GM18517 (cell line): ENCODE results near the gene EHD1.

Source experiments
- ATAC-seq: cut with Tn5 transposase; IDR thresholded peaks from one replicate; pipeline ENCODE4 v1.9.1; 2021; ENCODE audit warnings: mild to moderate bottlenecking, moderate library complexity; ENCODE audit not compliant: unreplicated experiment

Gene EHD1

DNA sequence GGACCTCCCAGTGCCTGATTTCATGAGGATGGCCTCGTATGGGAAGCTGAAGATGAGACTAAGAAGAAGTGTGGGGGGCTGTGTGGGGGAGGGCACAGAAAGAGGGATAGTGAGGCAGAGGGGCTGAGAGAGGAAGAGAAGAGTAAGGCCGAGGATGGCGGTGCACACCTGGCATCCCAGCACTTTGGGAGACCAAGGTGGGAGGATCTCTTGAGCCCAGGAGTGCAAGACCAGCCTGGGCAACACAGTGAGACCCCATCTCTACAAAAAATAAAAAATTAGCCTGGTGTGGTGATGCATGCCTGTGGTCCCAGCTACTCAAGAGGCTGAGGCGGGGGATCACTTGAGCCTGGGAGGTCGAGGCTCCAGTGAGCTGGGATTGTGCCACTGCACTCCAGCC lies 13.5 kb upstream of the EHD1 start:
- no peak for ATAC-seq

DNA sequence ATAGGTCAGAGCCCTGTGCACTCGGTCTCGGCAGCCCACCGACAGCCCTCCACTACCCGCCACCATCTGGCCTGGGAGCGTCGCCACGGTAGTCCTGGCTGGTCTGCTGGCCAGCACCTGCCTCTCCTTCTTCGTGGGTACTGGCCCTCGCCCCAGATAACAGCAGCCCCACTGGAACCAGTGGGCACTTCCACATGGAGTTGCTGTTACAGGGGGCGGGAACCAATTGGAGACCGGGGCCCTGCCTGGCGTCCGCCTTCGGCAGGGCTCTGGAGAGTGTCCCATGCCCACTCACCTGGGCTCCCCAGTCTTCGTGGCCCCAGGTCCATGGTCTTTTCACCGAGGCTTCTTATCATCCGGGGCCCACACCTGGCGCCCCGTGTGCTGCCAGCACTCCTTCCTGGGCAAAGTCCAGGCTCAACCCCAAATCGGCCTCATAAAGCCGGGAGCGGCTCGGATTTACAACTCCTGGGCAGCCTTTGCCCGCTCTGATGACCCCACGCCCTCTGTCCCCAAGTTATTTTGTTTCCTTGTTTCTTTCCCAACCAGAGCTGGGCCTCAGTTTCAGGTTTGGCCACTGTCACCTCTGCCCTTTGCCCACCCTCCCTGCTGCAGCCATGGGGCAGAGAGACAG lies 12.9 kb upstream of the EHD1 start:
- ATAC-seq: no peak

- ATAC-seq: no peak
These were observed 12.1 kb upstream of the EHD1 start for GRCh38 chr11:64890522-64890939.

GRCh38 chr11:64888729-64889511 lies 10.5 kb upstream of the EHD1 start:
- ATAC-seq: no peak

GRCh38 chr11:64888406-64888728 lies 9.9 kb upstream of the EHD1 start:
- no peak for ATAC-seq

GRCh38 chr11:64887757-64888405 lies 9.5 kb upstream of the EHD1 start:
- ATAC-seq: no peak

GRCh38 chr11:64887234-64887756 lies 8.9 kb upstream of the EHD1 start:
- no peak for ATAC-seq

DNA sequence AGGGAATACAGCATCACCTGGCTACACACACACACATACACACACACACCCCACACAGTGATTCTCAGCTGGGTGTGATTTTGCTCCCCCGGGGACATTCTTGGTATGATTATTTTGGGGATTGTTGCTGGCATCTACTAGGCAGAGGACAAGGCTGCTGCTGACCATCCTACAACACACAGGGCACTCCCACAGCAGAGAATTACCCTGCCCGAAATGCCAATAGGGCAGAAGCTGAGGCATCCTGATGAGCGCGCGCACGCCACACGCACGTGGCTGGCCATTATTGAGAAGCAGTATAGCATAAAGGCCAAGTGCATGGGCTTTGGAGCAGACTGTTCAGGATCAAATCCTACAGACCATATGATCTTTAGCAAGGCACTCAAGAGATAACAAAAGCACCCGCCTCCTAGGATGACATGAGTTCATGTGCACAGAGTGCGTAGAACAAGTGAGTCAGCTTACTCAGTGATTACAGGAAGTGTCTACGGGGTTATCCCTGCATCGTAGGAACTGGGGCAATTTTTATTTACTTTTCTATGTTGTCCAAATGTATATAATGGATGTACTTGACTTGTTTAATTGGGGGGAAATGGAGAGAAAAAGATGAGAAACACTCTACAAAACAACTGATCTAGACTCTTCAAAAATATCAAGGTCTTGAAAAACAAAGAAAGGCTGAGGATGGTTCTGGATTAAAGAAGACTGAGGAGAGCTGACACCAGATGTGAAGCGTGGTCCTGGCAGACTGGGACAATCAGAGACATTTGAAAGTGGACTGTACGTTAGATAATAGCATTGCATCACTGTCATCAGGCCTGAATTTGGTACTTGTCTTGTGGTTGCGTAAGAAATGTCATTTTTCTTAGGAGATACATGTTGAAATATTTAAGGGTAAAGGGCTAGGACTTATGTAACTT lies 7.2 kb upstream of the EHD1 start:
- ATAC-seq: no peak

- ATAC-seq: no peak
These were observed 5.6 kb upstream of the EHD1 start for GRCh38 chr11:64884019-64884418.

DNA sequence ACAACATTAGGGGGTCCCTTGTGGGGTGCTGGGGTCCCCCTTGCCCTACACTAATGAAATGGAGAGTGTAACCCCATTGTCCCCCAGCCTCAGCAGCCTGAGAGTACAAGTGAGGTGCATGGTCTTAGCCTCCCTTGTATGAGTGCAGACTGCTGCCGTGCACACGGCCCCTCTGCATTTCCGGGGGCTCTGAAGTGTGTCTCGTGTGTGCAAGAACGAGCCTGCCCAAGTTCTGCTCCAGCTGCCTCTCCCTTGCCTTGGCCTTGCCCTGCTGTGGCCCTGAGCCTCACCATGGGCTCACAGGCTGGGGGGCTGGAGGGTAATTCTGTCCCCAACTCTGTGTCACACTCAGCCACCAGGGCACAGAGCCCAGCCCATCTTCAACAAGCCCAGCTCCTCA lies 5.2 kb upstream of the EHD1 start:
- ATAC-seq: no peak

DNA sequence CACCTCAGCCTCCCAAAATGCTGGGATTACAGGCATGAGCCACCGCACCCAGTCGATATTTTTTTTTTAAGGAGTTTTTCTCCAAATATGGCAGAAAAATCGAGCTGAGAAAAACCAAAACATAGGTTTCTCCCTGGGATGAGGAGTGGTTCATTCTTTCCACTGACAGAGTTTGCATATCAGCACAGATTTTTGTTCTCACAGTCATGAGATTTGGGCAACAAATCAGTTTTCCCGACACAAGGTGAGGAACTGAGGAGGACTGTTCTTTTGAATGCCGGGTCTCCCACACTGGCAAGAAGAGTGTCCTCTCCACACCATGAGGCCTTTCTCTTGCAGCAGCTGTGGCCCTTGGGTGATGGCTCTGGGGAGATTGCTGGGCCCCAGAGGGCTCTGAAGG lies 3.8 kb upstream of the EHD1 start:
- no peak for ATAC-seq

GRCh38 chr11:64881476-64881875 lies 3.1 kb upstream of the EHD1 start:
- ATAC-seq: no peak

GRCh38 chr11:64880240-64881001 lies 2.0 kb upstream of the EHD1 start:
- ATAC-seq: no peak

DNA sequence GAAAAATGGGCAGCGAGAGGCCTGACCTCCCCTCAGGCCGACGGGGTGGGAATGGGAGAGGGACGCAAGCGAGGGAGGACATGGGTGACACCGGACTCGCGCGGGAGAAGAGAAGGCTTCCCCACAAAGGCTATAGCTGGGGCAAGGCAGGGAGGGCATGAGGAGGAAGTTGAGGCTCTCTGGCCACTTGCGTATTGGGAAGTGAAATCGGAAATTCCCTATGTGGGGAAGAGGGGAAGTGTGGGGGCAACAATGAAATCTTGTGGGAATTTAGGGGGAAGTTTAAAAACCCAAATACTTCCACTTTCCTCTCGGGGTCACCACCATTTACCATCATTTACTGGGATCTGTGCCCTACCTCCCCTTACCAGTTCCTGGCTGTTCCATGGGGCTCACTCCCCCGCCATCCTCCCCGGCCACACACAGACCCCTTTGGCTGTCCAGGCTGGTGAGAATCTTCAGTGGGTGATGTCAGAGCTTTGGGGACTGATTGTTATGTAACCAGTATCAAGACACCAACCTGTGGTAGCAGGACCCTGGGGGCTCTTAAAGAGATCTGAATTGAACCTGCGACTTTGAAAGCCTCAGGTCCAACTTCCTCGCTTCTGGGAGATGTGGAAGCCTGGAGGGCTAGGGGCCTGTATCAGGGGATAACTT lies 951 bp upstream of the EHD1 start:
- no peak for ATAC-seq

DNA sequence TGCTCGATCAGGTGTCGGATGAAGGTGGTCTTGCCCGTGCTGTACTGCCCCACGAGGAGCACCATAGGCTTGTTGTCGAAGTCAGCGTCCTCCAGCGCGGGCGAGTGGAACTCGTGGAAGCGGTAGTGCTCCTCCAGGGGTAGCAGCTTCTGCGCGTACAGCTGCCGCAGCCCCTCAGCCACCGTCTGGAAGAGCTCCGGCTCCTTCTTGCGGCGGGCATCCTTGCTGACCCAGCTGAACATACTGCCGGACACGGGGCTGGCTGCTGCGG lies 263 bp downstream of the EHD1 start:
- peak; percentile 17 for ATAC-seq

GRCh38 chr11:64877390-64878222 lies 815 bp downstream of the EHD1 start:
- peak; percentile 1 for ATAC-seq

- no peak for ATAC-seq
These were observed 1.5 kb downstream of the EHD1 start for GRCh38 chr11:64876835-64877341.

DNA sequence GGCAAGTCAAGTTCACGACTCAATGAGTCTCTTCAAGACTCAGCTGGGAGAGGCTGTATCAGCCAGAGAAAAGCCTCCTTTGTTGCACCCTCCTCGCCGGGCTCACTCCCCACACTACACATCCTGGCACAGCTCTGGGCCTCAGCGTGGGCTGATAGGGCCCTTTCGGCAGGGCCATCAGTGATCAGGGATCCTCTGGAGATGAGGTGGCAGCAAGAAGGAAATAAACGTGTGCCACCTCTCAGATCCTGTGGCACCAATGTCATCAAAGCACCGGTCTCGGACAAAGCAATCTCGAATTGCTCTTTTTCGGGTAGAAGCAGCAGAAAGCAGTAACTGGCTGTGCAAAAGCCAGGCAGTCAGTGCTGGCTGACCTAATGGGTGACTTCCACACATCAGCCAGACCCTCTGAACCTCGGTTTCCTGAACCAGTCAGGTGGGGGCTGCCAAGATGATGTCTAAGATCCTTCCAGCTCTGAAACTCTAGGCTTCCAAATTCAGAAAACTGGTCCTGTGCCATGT lies 2.1 kb downstream of the EHD1 start:
- no peak for ATAC-seq
